Measurements from ENCODE around the gene PRL. TPM values are rescaled to one million over a fixed set of nuclear protein-coding genes. Genes with fewer than 3 reads are reported as not detected.

PRL gene
- not detected for total RNA-seq
- 0.21 TPM for polyA plus RNA-seq

- peaks cover 0 to 12% (median 7%) of the 10 kb centered on the region in 5 donors for H3K9me3 Mint-ChIP-seq
- ChIA-PET CTCF (no interaction called here), POLR2A (no interaction called here)
- no peaks in the 10 kb centered on the region for H3K27me3 Mint-ChIP-seq
- no peaks in the 10 kb centered on the region for H3K4me1 Mint-ChIP-seq
- H3K27ac Mint-ChIP-seq, result no peak within 1 kb of the TSS
- Histone ChIP-seq H3K27me3 (ENCODE audit: insufficient read depth, low read length, poor library complexity, severe bottlenecking) (no peaks in the 10 kb centered on the region), H3K4me3 (ENCODE audit: low read length) (no peak within 1 kb of the TSS), H3K27ac (ENCODE audit: low read depth, low read length) (no peak within 1 kb of the TSS), H3K9me3 (ENCODE audit: low read length) (no peaks in the 10 kb centered on the region), H3K4me1 (ENCODE audit: insufficient read depth, low read length) (no peaks in the 10 kb centered on the region), H3K36me3 (ENCODE audit: insufficient read depth, low read length) (no peaks in the 10 kb centered on the region)
- no peak within 1 kb of the TSS for H3K4me3 Mint-ChIP-seq
- no peak for DNase-seq
- no peaks in the 10 kb centered on the region for H3K36me3 Mint-ChIP-seq
These were observed at the start of gene PRL for GRCh38 chr6:22296936-22297335. Gene PRL (minus strand): TSS chr6:22297036. CDS start chr6:22296982, 54 bp downstream.

GRCh38 chr6:22343864-22344263, 47.0 kb upstream of the PRL start:
- Mint-ChIP-seq H3K4me3 (no peak overlapping the region), H3K9me3 (peaks cover 0 to 23% (median 4%) of the 10 kb centered on the region in 5 donors), H3K4me1 (no peaks in the 10 kb centered on the region), H3K27me3 (no peaks in the 10 kb centered on the region), H3K36me3 (no peaks in the 10 kb centered on the region), H3K27ac (no peak overlapping the region)
- no peaks in the 10 kb centered on the region for H3K27me3 ChIP-seq (ENCODE audit: insufficient read depth, low read length, poor library complexity, severe bottlenecking)
- no peaks in the 10 kb centered on the region for H3K9me3 ChIP-seq (ENCODE audit: low read length)
- POLR2A ChIA-PET, result no interaction called here
- no peaks in the 10 kb centered on the region for H3K4me1 ChIP-seq (ENCODE audit: insufficient read depth, low read length)
- CTCF ChIA-PET, result no interaction called here
- no peaks in the 10 kb centered on the region for H3K36me3 ChIP-seq (ENCODE audit: insufficient read depth, low read length)
- H3K27ac ChIP-seq (ENCODE audit: low read depth, low read length), result no peak overlapping the region
- DNase-seq, result no peak
- no peak overlapping the region for H3K4me3 ChIP-seq (ENCODE audit: low read length)

- H3K4me1 ChIP-seq (ENCODE audit: insufficient read depth, low read length), result no peaks in the 10 kb centered on the region
- H3K4me3 Mint-ChIP-seq, result no peak overlapping the region
- POLR2A ChIA-PET, result no interaction called here
- no peaks in the 10 kb centered on the region for H3K9me3 ChIP-seq (ENCODE audit: low read length)
- CTCF ChIA-PET, result no interaction called here
- no peaks in the 10 kb centered on the region for H3K27me3 Mint-ChIP-seq
- H3K4me1 Mint-ChIP-seq, result no peaks in the 10 kb centered on the region
- peaks cover 0 to 15% (median 6%) of the 10 kb centered on the region in 5 donors for H3K9me3 Mint-ChIP-seq
- no peak overlapping the region for H3K27ac ChIP-seq (ENCODE audit: low read depth, low read length)
- H3K36me3 ChIP-seq (ENCODE audit: insufficient read depth, low read length), result no peaks in the 10 kb centered on the region
- no peak overlapping the region for H3K4me3 ChIP-seq (ENCODE audit: low read length)
- peaks cover 0 to 2% (median 0%) of the 10 kb centered on the region in 3 donors for H3K36me3 Mint-ChIP-seq
- H3K27me3 ChIP-seq (ENCODE audit: insufficient read depth, low read length, poor library complexity, severe bottlenecking), result no peaks in the 10 kb centered on the region
- DNase-seq, result no peak
- no peak overlapping the region for H3K27ac Mint-ChIP-seq
These were observed 37.9 kb upstream of the PRL start for GRCh38 chr6:22334778-22335177.

- no peaks in the 10 kb centered on the region for H3K27me3 ChIP-seq (ENCODE audit: insufficient read depth, low read length, poor library complexity, severe bottlenecking)
- H3K36me3 ChIP-seq (ENCODE audit: insufficient read depth, low read length), result no peaks in the 10 kb centered on the region
- Mint-ChIP-seq H3K4me3 (no peak overlapping the region), H3K27me3 (no peaks in the 10 kb centered on the region), H3K36me3 (peaks cover 0 to 2% (median 0%) of the 10 kb centered on the region in 3 donors), H3K9me3 (peaks cover 0 to 16% (median 6%) of the 10 kb centered on the region in 5 donors), H3K4me1 (no peaks in the 10 kb centered on the region), H3K27ac (no peak overlapping the region)
- CTCF ChIA-PET, result no interaction called here
- H3K27ac ChIP-seq (ENCODE audit: low read depth, low read length), result no peak overlapping the region
- DNase-seq, result no peak
- H3K4me3 ChIP-seq (ENCODE audit: low read length), result no peak overlapping the region
- no peaks in the 10 kb centered on the region for H3K4me1 ChIP-seq (ENCODE audit: insufficient read depth, low read length)
- POLR2A ChIA-PET, result no interaction called here
- no peaks in the 10 kb centered on the region for H3K9me3 ChIP-seq (ENCODE audit: low read length)
These were observed 37.0 kb upstream of the PRL start for GRCh38 chr6:22333802-22334201.

GRCh38 chr6:22332711-22333110, 35.9 kb upstream of the PRL start:
- no peaks in the 10 kb centered on the region for H3K4me1 Mint-ChIP-seq
- Histone ChIP-seq H3K9me3 (ENCODE audit: low read length) (no peaks in the 10 kb centered on the region), H3K4me3 (ENCODE audit: low read length) (no peak overlapping the region), H3K36me3 (ENCODE audit: insufficient read depth, low read length) (no peaks in the 10 kb centered on the region), H3K4me1 (ENCODE audit: insufficient read depth, low read length) (no peaks in the 10 kb centered on the region), H3K27me3 (ENCODE audit: insufficient read depth, low read length, poor library complexity, severe bottlenecking) (no peaks in the 10 kb centered on the region), H3K27ac (ENCODE audit: low read depth, low read length) (no peak overlapping the region)
- H3K4me3 Mint-ChIP-seq, result no peak overlapping the region
- DNase-seq, result no peak
- POLR2A ChIA-PET, result no interaction called here
- CTCF ChIA-PET, result no interaction called here
- H3K9me3 Mint-ChIP-seq, result peaks cover 0 to 21% (median 6%) of the 10 kb centered on the region in 5 donors
- H3K27ac Mint-ChIP-seq, result no peak overlapping the region
- H3K36me3 Mint-ChIP-seq, result peaks cover 0 to 2% (median 0%) of the 10 kb centered on the region in 3 donors
- no peaks in the 10 kb centered on the region for H3K27me3 Mint-ChIP-seq

GRCh38 chr6:22332216-22332615, 35.4 kb upstream of the PRL start:
- Histone ChIP-seq H3K36me3 (ENCODE audit: insufficient read depth, low read length) (no peaks in the 10 kb centered on the region), H3K4me3 (ENCODE audit: low read length) (no peak overlapping the region), H3K9me3 (ENCODE audit: low read length) (no peaks in the 10 kb centered on the region), H3K27me3 (ENCODE audit: insufficient read depth, low read length, poor library complexity, severe bottlenecking) (no peaks in the 10 kb centered on the region), H3K4me1 (ENCODE audit: insufficient read depth, low read length) (no peaks in the 10 kb centered on the region), H3K27ac (ENCODE audit: low read depth, low read length) (no peak overlapping the region)
- POLR2A ChIA-PET, result no interaction called here
- DNase-seq, result no peak
- Mint-ChIP-seq H3K27me3 (no peaks in the 10 kb centered on the region), H3K4me1 (no peaks in the 10 kb centered on the region), H3K9me3 (peaks cover 0 to 21% (median 6%) of the 10 kb centered on the region in 5 donors), H3K4me3 (no peak overlapping the region), H3K27ac (no peak overlapping the region), H3K36me3 (peaks cover 0 to 2% (median 0%) of the 10 kb centered on the region in 3 donors)
- CTCF ChIA-PET, result no interaction called here

- Histone ChIP-seq H3K4me1 (ENCODE audit: insufficient read depth, low read length) (no peaks in the 10 kb centered on the region), H3K27ac (ENCODE audit: low read depth, low read length) (no peak overlapping the region), H3K4me3 (ENCODE audit: low read length) (no peak overlapping the region), H3K36me3 (ENCODE audit: insufficient read depth, low read length) (no peaks in the 10 kb centered on the region), H3K9me3 (ENCODE audit: low read length) (no peaks in the 10 kb centered on the region), H3K27me3 (ENCODE audit: insufficient read depth, low read length, poor library complexity, severe bottlenecking) (no peaks in the 10 kb centered on the region)
- ChIA-PET CTCF (no interaction called here), POLR2A (no interaction called here)
- Mint-ChIP-seq H3K36me3 (peaks cover 0 to 2% (median 0%) of the 10 kb centered on the region in 3 donors), H3K4me1 (no peaks in the 10 kb centered on the region), H3K4me3 (no peak overlapping the region), H3K27ac (no peak overlapping the region), H3K9me3 (peaks cover 0 to 24% (median 6%) of the 10 kb centered on the region in 5 donors), H3K27me3 (no peaks in the 10 kb centered on the region)
- DNase-seq, result no peak
These were observed 34.1 kb upstream of the PRL start for GRCh38 chr6:22330941-22331340.

GRCh38 chr6:22328474-22328873, 31.6 kb upstream of the PRL start:
- no peaks in the 10 kb centered on the region for H3K27me3 Mint-ChIP-seq
- peaks cover 0 to 2% (median 0%) of the 10 kb centered on the region in 3 donors for H3K36me3 Mint-ChIP-seq
- POLR2A ChIA-PET, result no interaction called here
- Histone ChIP-seq H3K36me3 (ENCODE audit: insufficient read depth, low read length) (no peaks in the 10 kb centered on the region), H3K4me1 (ENCODE audit: insufficient read depth, low read length) (no peaks in the 10 kb centered on the region), H3K9me3 (ENCODE audit: low read length) (no peaks in the 10 kb centered on the region), H3K4me3 (ENCODE audit: low read length) (no peak overlapping the region), H3K27me3 (ENCODE audit: insufficient read depth, low read length, poor library complexity, severe bottlenecking) (no peaks in the 10 kb centered on the region), H3K27ac (ENCODE audit: low read depth, low read length) (no peak overlapping the region)
- H3K9me3 Mint-ChIP-seq, result peaks cover 0 to 24% (median 6%) of the 10 kb centered on the region in 5 donors
- CTCF ChIA-PET, result no interaction called here
- H3K4me3 Mint-ChIP-seq, result no peak overlapping the region
- H3K27ac Mint-ChIP-seq, result no peak overlapping the region
- no peak for DNase-seq
- H3K4me1 Mint-ChIP-seq, result no peaks in the 10 kb centered on the region

GRCh38 chr6:22327881-22328280, 31.0 kb upstream of the PRL start:
- Mint-ChIP-seq H3K27me3 (no peaks in the 10 kb centered on the region), H3K9me3 (peaks cover 0 to 23% (median 6%) of the 10 kb centered on the region in 5 donors), H3K36me3 (peaks cover 0 to 1% (median 0%) of the 10 kb centered on the region in 3 donors), H3K4me3 (no peak overlapping the region), H3K27ac (no peak overlapping the region), H3K4me1 (no peaks in the 10 kb centered on the region)
- no peak for DNase-seq
- CTCF ChIA-PET, result no interaction called here
- Histone ChIP-seq H3K9me3 (ENCODE audit: low read length) (no peaks in the 10 kb centered on the region), H3K4me3 (ENCODE audit: low read length) (no peak overlapping the region), H3K27ac (ENCODE audit: low read depth, low read length) (no peak overlapping the region), H3K27me3 (ENCODE audit: insufficient read depth, low read length, poor library complexity, severe bottlenecking) (no peaks in the 10 kb centered on the region), H3K4me1 (ENCODE audit: insufficient read depth, low read length) (no peaks in the 10 kb centered on the region), H3K36me3 (ENCODE audit: insufficient read depth, low read length) (no peaks in the 10 kb centered on the region)
- POLR2A ChIA-PET, result no interaction called here
